ENCODE results near the gene COPG1. TPM values are rescaled to one million over a fixed set of nuclear protein-coding genes. Genes with fewer than 3 reads are reported as not detected.

Gene COPG1
- total RNA-seq, 5 donors from 2014 or later (not counting 1 experiment from before 2014, with no cell fraction given): 96.0 to 139 (median 116) TPM

GRCh38 chr3:129320825-129321487, 71.5 kb downstream of the COPG1 start:
- Histone ChIP-seq H3K36me3 (ENCODE audit: control insufficient read depth in 2 of 2, extremely low read depth in 1 of 2, insufficient read depth in 1 of 2, low read length in 1 of 2) (no peaks in the 10 kb centered on the region), H3K4me3 (ENCODE audit: control insufficient read depth in 1 of 2, extremely low read depth in 1 of 2, low read length in 1 of 2) (no peak overlapping the region), H3K27me3 (replicated peaks in 1 of 2; ENCODE audit: control insufficient read depth in 2 of 2, extremely low read depth in 1 of 2, insufficient read depth in 2 of 2, low read length in 1 of 2) (peaks cover 0 to 6% of the 10 kb centered on the region in 2 experiments), H3K27ac (ENCODE audit: low read length) (no peak overlapping the region), H3K9me3 (no peaks in the 10 kb centered on the region), H3K4me1 (ENCODE audit: control insufficient read depth in 1 of 2, extremely low read depth in 1 of 2, insufficient read depth in 2 of 2, low read length in 2 of 2) (peaks cover 2 to 13% of the 10 kb centered on the region in 2 experiments)
- ATAC-seq (replicated peaks in 1 of 4): no peak
- no peaks in the 10 kb centered on the region for H3K36me3 Mint-ChIP-seq
- H3K4me3 Mint-ChIP-seq: no peak overlapping the region
- no peaks in the 10 kb centered on the region for H3K27me3 Mint-ChIP-seq
- POLR2A ChIA-PET: no interaction called here
- no peaks in the 10 kb centered on the region for H3K9me3 Mint-ChIP-seq
- peaks cover 0 to 5% (median 2%) of the 10 kb centered on the region in 3 donors for H3K4me1 Mint-ChIP-seq
- DNase-seq: no peak
- 86% methylated on average over 7 of the region's 7 CpGs for WGBS (ENCODE audit: insufficient coverage)
- no peak overlapping the region for H3K27ac Mint-ChIP-seq
- CTCF ChIA-PET: no interaction called here

- POLR2A ChIA-PET: interaction anchor here in 1 of 2 donors (0.5 kb wide), 1 partner anchor 13 kb away, joined by 3 read pairs; no protein-coding TSS in a partner anchor
- Mint-ChIP-seq H3K27ac (no peak overlapping the region), H3K9me3 (no peaks in the 10 kb centered on the region), H3K27me3 (no peaks in the 10 kb centered on the region), H3K4me1 (peaks cover 0 to 5% (median 2%) of the 10 kb centered on the region in 3 donors), H3K4me3 (no peak overlapping the region), H3K36me3 (no peaks in the 10 kb centered on the region)
- H3K9me3 ChIP-seq: no peaks in the 10 kb centered on the region
- WGBS (ENCODE audit: insufficient coverage): 94% methylated on average over 7 of the region's 9 CpGs
- CTCF ChIA-PET: no interaction called here
- no peak for ATAC-seq (replicated peaks in 1 of 4)
- no peak overlapping the region for H3K27ac ChIP-seq (ENCODE audit: low read length)
- H3K27me3 ChIP-seq (replicated peaks in 1 of 2; ENCODE audit: control insufficient read depth in 2 of 2, extremely low read depth in 1 of 2, insufficient read depth in 2 of 2, low read length in 1 of 2): peaks cover 0 to 9% of the 10 kb centered on the region in 2 experiments
- DNase-seq: no peak
- no peaks in the 10 kb centered on the region for H3K36me3 ChIP-seq (ENCODE audit: control insufficient read depth in 2 of 2, extremely low read depth in 1 of 2, insufficient read depth in 1 of 2, low read length in 1 of 2)
- no peak overlapping the region for H3K4me3 ChIP-seq (ENCODE audit: control insufficient read depth in 1 of 2, extremely low read depth in 1 of 2, low read length in 1 of 2)
- H3K4me1 ChIP-seq (ENCODE audit: control insufficient read depth in 1 of 2, extremely low read depth in 1 of 2, insufficient read depth in 2 of 2, low read length in 2 of 2): peaks cover 2 to 9% of the 10 kb centered on the region in 2 experiments
Observed at GRCh38 chr3:129321887-129322286, 72.5 kb downstream of the COPG1 start.

- POLR2A ChIA-PET: interaction anchor here in 1 of 2 donors (0.6 kb wide), 1 partner anchor 40 kb away, joined by 3 read pairs; no protein-coding TSS in a partner anchor
- Histone ChIP-seq H3K4me3 (ENCODE audit: control insufficient read depth in 1 of 2, extremely low read depth in 1 of 2, low read length in 1 of 2) (no peak overlapping the region), H3K4me1 (ENCODE audit: control insufficient read depth in 1 of 2, extremely low read depth in 1 of 2, insufficient read depth in 2 of 2, low read length in 2 of 2) (no peaks in the 10 kb centered on the region), H3K27ac (ENCODE audit: low read length) (no peak overlapping the region), H3K36me3 (ENCODE audit: control insufficient read depth in 2 of 2, extremely low read depth in 1 of 2, insufficient read depth in 1 of 2, low read length in 1 of 2) (no peaks in the 10 kb centered on the region), H3K27me3 (replicated peaks in 1 of 2; ENCODE audit: control insufficient read depth in 2 of 2, extremely low read depth in 1 of 2, insufficient read depth in 2 of 2, low read length in 1 of 2) (peaks cover 0 to 9% of the 10 kb centered on the region in 2 experiments), H3K9me3 (no peaks in the 10 kb centered on the region)
- ATAC-seq (replicated peaks in 1 of 4) (no peak), DNase-seq (peak in 1 of 35 experiments; percentile 18)
- 86% methylated on average over 9 of the region's 12 CpGs for WGBS (ENCODE audit: insufficient coverage)
- Mint-ChIP-seq H3K27ac (no peak overlapping the region), H3K27me3 (no peaks in the 10 kb centered on the region), H3K4me3 (no peak overlapping the region), H3K36me3 (no peaks in the 10 kb centered on the region), H3K9me3 (no peaks in the 10 kb centered on the region), H3K4me1 (no peaks in the 10 kb centered on the region)
- CTCF ChIA-PET: interaction anchor here (0.6 to 1.0 kb wide), 2 partner anchors 350 to 353 kb away, joined by 5 to 8 read pairs; no protein-coding TSS in a partner anchor
Observed at GRCh38 chr3:129323651-129324294, 74.4 kb downstream of the COPG1 start.

GRCh38 chr3:129324855-129325254, 75.4 kb downstream of the COPG1 start:
- no peaks in the 10 kb centered on the region for H3K27me3 Mint-ChIP-seq
- no peak for DNase-seq

GRCh38 chr3:129325383-129325782, 76.0 kb downstream of the COPG1 start:
- no peaks in the 10 kb centered on the region for H3K9me3 Mint-ChIP-seq
- DNase-seq (no peak), ATAC-seq (replicated peaks in 1 of 4) (no peak)
- Histone ChIP-seq H3K9me3 (no peaks in the 10 kb centered on the region), H3K27ac (ENCODE audit: low read length) (no peak overlapping the region), H3K4me1 (ENCODE audit: control insufficient read depth in 1 of 2, extremely low read depth in 1 of 2, insufficient read depth in 2 of 2, low read length in 2 of 2) (no peaks in the 10 kb centered on the region), H3K27me3 (replicated peaks in 1 of 2; ENCODE audit: control insufficient read depth in 2 of 2, extremely low read depth in 1 of 2, insufficient read depth in 2 of 2, low read length in 1 of 2) (peaks cover 0 to 9% of the 10 kb centered on the region in 2 experiments), H3K4me3 (ENCODE audit: control insufficient read depth in 1 of 2, extremely low read depth in 1 of 2, low read length in 1 of 2) (no peak overlapping the region), H3K36me3 (ENCODE audit: control insufficient read depth in 2 of 2, extremely low read depth in 1 of 2, insufficient read depth in 1 of 2, low read length in 1 of 2) (no peaks in the 10 kb centered on the region)
- H3K4me1 Mint-ChIP-seq: peaks cover 0 to 2% (median 0%) of the 10 kb centered on the region in 3 donors
- WGBS (ENCODE audit: insufficient coverage): 82% methylated on average over 3 of the region's 3 CpGs
- H3K36me3 Mint-ChIP-seq: no peaks in the 10 kb centered on the region
- H3K27ac Mint-ChIP-seq: no peak overlapping the region
- POLR2A ChIA-PET: interaction anchor here in 1 of 2 donors (0.6 kb wide), 1 partner anchor 9 kb away, joined by 3 read pairs; a partner anchor contains a TSS
- CTCF ChIA-PET: no interaction called here
- no peak overlapping the region for H3K4me3 Mint-ChIP-seq
- no peaks in the 10 kb centered on the region for H3K27me3 Mint-ChIP-seq

More at GRCh38 chr3:129324855-129325254, 75.4 kb downstream of the COPG1 start:
- Mint-ChIP-seq H3K27ac (no peak overlapping the region), H3K9me3 (no peaks in the 10 kb centered on the region), H3K4me1 (no peaks in the 10 kb centered on the region), H3K4me3 (no peak overlapping the region), H3K36me3 (no peaks in the 10 kb centered on the region)
- 96% methylated on average over 7 of the region's 12 CpGs for WGBS (ENCODE audit: insufficient coverage)
- peaks cover 0 to 9% of the 10 kb centered on the region in 2 experiments for H3K27me3 ChIP-seq (replicated peaks in 1 of 2; ENCODE audit: control insufficient read depth in 2 of 2, extremely low read depth in 1 of 2, insufficient read depth in 2 of 2, low read length in 1 of 2)
- no peaks in the 10 kb centered on the region for H3K4me1 ChIP-seq (ENCODE audit: control insufficient read depth in 1 of 2, extremely low read depth in 1 of 2, insufficient read depth in 2 of 2, low read length in 2 of 2)
- ChIA-PET CTCF (no interaction called here), POLR2A (no interaction called here)
- no peak for ATAC-seq (replicated peaks in 1 of 4)
- H3K4me3 ChIP-seq (ENCODE audit: control insufficient read depth in 1 of 2, extremely low read depth in 1 of 2, low read length in 1 of 2): no peak overlapping the region
- H3K9me3 ChIP-seq: no peaks in the 10 kb centered on the region
- no peak overlapping the region for H3K27ac ChIP-seq (ENCODE audit: low read length)
- H3K36me3 ChIP-seq (ENCODE audit: control insufficient read depth in 2 of 2, extremely low read depth in 1 of 2, insufficient read depth in 1 of 2, low read length in 1 of 2): no peaks in the 10 kb centered on the region

- ChIA-PET CTCF (no interaction called here), POLR2A (interaction anchor here in 1 of 2 donors (0.6 kb wide), 1 partner anchor 10 kb away, joined by 3 read pairs; a partner anchor contains a TSS)
- H3K36me3 Mint-ChIP-seq: no peaks in the 10 kb centered on the region
- Histone ChIP-seq H3K36me3 (ENCODE audit: control insufficient read depth in 2 of 2, extremely low read depth in 1 of 2, insufficient read depth in 1 of 2, low read length in 1 of 2) (no peaks in the 10 kb centered on the region), H3K4me1 (ENCODE audit: control insufficient read depth in 1 of 2, extremely low read depth in 1 of 2, insufficient read depth in 2 of 2, low read length in 2 of 2) (no peaks in the 10 kb centered on the region), H3K9me3 (no peaks in the 10 kb centered on the region), H3K4me3 (ENCODE audit: control insufficient read depth in 1 of 2, extremely low read depth in 1 of 2, low read length in 1 of 2) (no peak overlapping the region), H3K27me3 (replicated peaks in 1 of 2; ENCODE audit: control insufficient read depth in 2 of 2, extremely low read depth in 1 of 2, insufficient read depth in 2 of 2, low read length in 1 of 2) (peaks cover 0 to 9% of the 10 kb centered on the region in 2 experiments), H3K27ac (ENCODE audit: low read length) (no peak overlapping the region)
- 76% methylated on average over 9 of the region's 12 CpGs for WGBS (ENCODE audit: insufficient coverage)
- H3K9me3 Mint-ChIP-seq: no peaks in the 10 kb centered on the region
- no peak overlapping the region for H3K4me3 Mint-ChIP-seq
- DNase-seq: no peak
- no peak for ATAC-seq (replicated peaks in 1 of 4)
- H3K27ac Mint-ChIP-seq: no peak overlapping the region
- no peaks in the 10 kb centered on the region for H3K27me3 Mint-ChIP-seq
- peaks cover 0 to 2% (median 0%) of the 10 kb centered on the region in 3 donors for H3K4me1 Mint-ChIP-seq
Observed at GRCh38 chr3:129326138-129326537, 76.7 kb downstream of the COPG1 start.

Measured in T-cell (primary cell).